Esophagus muscularis mucosa (tissue), 4 donors: ENCODE results near the gene WDR17. TPM values are rescaled to one million over a fixed set of nuclear protein-coding genes. Genes with fewer than 3 reads are reported as not detected.
"Not testable (repeated sequence)": the region's sequence is repeated elsewhere in the genome, so short reads cannot be mapped to it uniquely, and the experiment has no call there.

Experiments used
- DNase-seq: peaks from one replicate; pipeline ENCODE4 v3.0.0-alpha.2; 2017; ENCODE audit errors: extremely low spot score
- H3K27ac ChIP-seq, 4 donors: fragments of 200-600 bp; sonication (generic); replicated peaks in 1 of 4; 1 replicate in 3 of 4; 2 replicates in 1 of 4; pipeline ENCODE4 v1.5.1; 2016 to 2019; ENCODE audit warnings: mild to moderate bottlenecking in 1 of 4
- H3K27me3 ChIP-seq, 4 donors: fragments of 200-600 bp; sonication (generic); one replicate each; pipeline versions ENCODE4 v1.5.1 to v1.6.0; 2016 to 2019
- H3K36me3 ChIP-seq, 4 donors: fragments of 200-600 bp; sonication (generic); one replicate each; pipeline ENCODE4 v1.5.1; 2016 to 2019
- H3K4me1 ChIP-seq, 4 donors: fragments of 200-600 bp; sonication (generic); one replicate each; pipeline ENCODE4 v1.5.1; 2016 to 2019
- H3K4me3 ChIP-seq, 4 donors: fragments of 200-600 bp; sonication (generic); 1 replicate in 2 of 4; 2 replicates in 2 of 4; pipeline ENCODE4 v1.5.1; 2016 to 2019; ENCODE audit warnings: mild to moderate bottlenecking in 4 of 4, moderate library complexity in 1 of 4
- H3K9me3 ChIP-seq, 4 donors: fragments of 200-600 bp; sonication (generic); 1 replicate in 3 of 4; 2 replicates in 1 of 4; pipeline ENCODE4 v1.5.1; 2016 to 2019
- CTCF ChIP-seq, 3 experiments: fragments of 200-600 bp in 2 of 3; fragments of 450-650 bp in 1 of 3; sonication (generic) in 2 of 3; IDR thresholded peaks; one replicate each; pipeline ENCODE4 v1.5.1; 2017 to 2019; ENCODE audit warnings: antibody characterized with exemption in 3 of 3, mild to moderate bottlenecking in 2 of 3, moderate library complexity in 1 of 3
- EP300 ChIP-seq: sonication (generic); formaldehyde crosslinking; IDR thresholded peaks from one replicate; pipeline ENCODE4 v1.6.1; 2017; ENCODE audit warnings: antibody characterized with exemption
- POLR2A ChIP-seq: fragments of 450-650 bp; IDR thresholded peaks from one replicate; pipeline ENCODE4 v1.6.1; 2017; ENCODE audit warnings: antibody characterized with exemption, moderate library complexity, mild to moderate bottlenecking, low read depth
- POLR2AphosphoS5 ChIP-seq, 2 donors: sonication (generic); formaldehyde crosslinking; IDR thresholded peaks; one replicate each; pipeline ENCODE4 v1.6.1; 2017; ENCODE audit warnings: antibody characterized with exemption in 2 of 2
- WGBS: methylation state at CpG from one replicate; pipeline ENCODE4 v1.1.5; 2018; 5-methylcytosine and 5-hydroxymethylcytosine counted together
- intact Hi-C: fragments of 100-400 bp; cut with DNase I; formaldehyde crosslinking; loops from one replicate; pipeline ENCODE4 v1.15.1; 2023
- total RNA-seq, 4 donors: library from RNA; depleted of rRNA; stranded (reverse); fragments of >200 nt; gene quantifications; one replicate each; pipeline versions ENCODE4 v1.1.0 to v1.2.1, GENCODE V29; 2016

The WDR17 gene
- total RNA-seq, 4 donors from 2014 or later = 2.8 to 4.8 (median 3.2) TPM

- Histone ChIP-seq H3K9me3 (no peaks in the 10 kb centered on the region), H3K4me1 (no peaks in the 10 kb centered on the region), H3K27me3 (no peaks in the 10 kb centered on the region), H3K4me3 (no peak overlapping the region), H3K27ac (no peak overlapping the region), H3K36me3 (no peaks in the 10 kb centered on the region)
- 92% methylated on average over 3 of the region's 3 CpGs for WGBS
- DNase-seq = no peak
- intact Hi-C loops = no loop called here
- TF ChIP-seq POLR2AphosphoS5 (IDR thresholded peaks at IDR 0.05) = no peak
- TF ChIP-seq EP300 = no peak
- no peak for TF ChIP-seq POLR2A
- TF ChIP-seq CTCF (IDR thresholded peaks at IDR 0.05) = no peak
These were observed 144.5 kb downstream of the WDR17 start for GRCh38 chr4:176210101-176210500.

GRCh38 chr4:176210579-176211296 is 145.1 kb downstream of the WDR17 start:
- WGBS = 84% methylated on average over 7 of the region's 7 CpGs
- no peaks in the 10 kb centered on the region for H3K27me3 ChIP-seq
- no peak for DNase-seq
- intact Hi-C loops = no loop called here
- no peak overlapping the region for H3K4me3 ChIP-seq
- TF ChIP-seq POLR2A = no peak
- no peak for TF ChIP-seq EP300
- H3K27ac ChIP-seq = no peak overlapping the region
- no peaks in the 10 kb centered on the region for H3K36me3 ChIP-seq
- no peaks in the 10 kb centered on the region for H3K4me1 ChIP-seq
- no peaks in the 10 kb centered on the region for H3K9me3 ChIP-seq

- H3K36me3 ChIP-seq, H3K9me3 ChIP-seq, H3K27me3 ChIP-seq, H3K27ac ChIP-seq, H3K4me3 ChIP-seq, DNase-seq, intact Hi-C loops, H3K4me1 ChIP-seq: not testable (repeated sequence)
- WGBS = 93% methylated on average over 3 of the region's 3 CpGs
These were observed 146.7 kb downstream of the WDR17 start for GRCh38 chr4:176212351-176212750.

GRCh38 chr4:176217510-176217909 is 151.9 kb downstream of the WDR17 start:
- intact Hi-C loops = no loop called here

GRCh38 chr4:176222149-176222548 is 156.5 kb downstream of the WDR17 start:
- H3K9me3 ChIP-seq = no peaks in the 10 kb centered on the region
- no peak overlapping the region for H3K27ac ChIP-seq
- H3K36me3 ChIP-seq = no peaks in the 10 kb centered on the region
- H3K4me3 ChIP-seq = no peak overlapping the region
- intact Hi-C loops = no loop called here
- peaks cover 0 to under 1% (median 0%) of the 10 kb centered on the region in 4 donors for H3K4me1 ChIP-seq
- TF ChIP-seq EP300 = no peak
- TF ChIP-seq POLR2AphosphoS5 (IDR thresholded peaks at IDR 0.05) = no peak
- no peak for TF ChIP-seq POLR2A
- TF ChIP-seq CTCF (IDR thresholded peaks at IDR 0.05) = no peak
- 78% methylated on average over 5 of the region's 5 CpGs for WGBS
- no peaks in the 10 kb centered on the region for H3K27me3 ChIP-seq
- DNase-seq = no peak

More at GRCh38 chr4:176217510-176217909, 151.9 kb downstream of the WDR17 start:
- WGBS = 82% methylated on average over 2 of the region's 2 CpGs
- H3K27ac ChIP-seq = no peak overlapping the region
- no peaks in the 10 kb centered on the region for H3K4me1 ChIP-seq
- H3K9me3 ChIP-seq = no peaks in the 10 kb centered on the region
- DNase-seq = no peak
- no peaks in the 10 kb centered on the region for H3K36me3 ChIP-seq
- H3K27me3 ChIP-seq = no peaks in the 10 kb centered on the region
- no peak overlapping the region for H3K4me3 ChIP-seq
- TF ChIP-seq CTCF (IDR thresholded peaks at IDR 0.05) (no peak), EP300 (no peak), POLR2A (no peak), POLR2AphosphoS5 (IDR thresholded peaks at IDR 0.05) (no peak)

- no peak for TF ChIP-seq POLR2AphosphoS5 (IDR thresholded peaks at IDR 0.05)
- TF ChIP-seq EP300 = no peak
- TF ChIP-seq POLR2A = no peak
- TF ChIP-seq CTCF (IDR thresholded peaks at IDR 0.05) = no peak
- H3K27ac ChIP-seq = peak overlapping the region in 1 of 4 donors; percentile 1
- WGBS = 75% methylated on average over 2 of the region's 2 CpGs
- no peak for DNase-seq
- intact Hi-C loops = no loop called here
- H3K27me3 ChIP-seq = no peaks in the 10 kb centered on the region
- H3K4me3 ChIP-seq = no peak overlapping the region
- H3K4me1 ChIP-seq = peaks cover 0 to 13% (median 3%) of the 10 kb centered on the region in 4 donors
- no peaks in the 10 kb centered on the region for H3K9me3 ChIP-seq
- no peaks in the 10 kb centered on the region for H3K36me3 ChIP-seq
These were observed 157.9 kb downstream of the WDR17 start for GRCh38 chr4:176223561-176223960.
